ENCODE results near the gene KMT2C. TPM values are rescaled to one million over a fixed set of nuclear protein-coding genes. Genes with fewer than 3 reads are reported as not detected.

The KMT2C gene
- total RNA-seq, 1 donor from 2014 or later: 99.0 TPM

DNA sequence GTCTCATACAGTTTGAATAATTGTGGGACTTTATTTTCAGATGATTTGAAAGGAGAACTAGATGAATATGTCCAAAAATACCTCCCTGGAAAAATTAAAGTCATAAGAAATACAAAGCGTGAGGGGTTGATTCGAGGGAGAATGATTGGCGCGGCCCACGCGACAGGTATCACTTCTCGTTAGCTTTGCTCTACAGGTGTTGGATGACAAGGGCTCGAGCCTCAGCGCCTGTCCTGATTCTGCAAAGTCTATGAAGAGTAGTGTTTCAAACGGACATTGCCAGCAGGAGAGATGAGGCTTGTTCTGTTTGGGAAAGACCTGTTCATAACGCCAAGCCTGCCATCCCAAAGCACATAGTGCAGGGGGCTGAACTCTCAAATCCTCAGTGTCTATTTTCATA is 330.6 kb downstream of the KMT2C start:
- peaks cover 58% of the 10 kb centered on the region for H3K36me3 ChIP-seq
- intact Hi-C loops (cut with DNase I): no loop called here
- no peak for DNase-seq

DNA sequence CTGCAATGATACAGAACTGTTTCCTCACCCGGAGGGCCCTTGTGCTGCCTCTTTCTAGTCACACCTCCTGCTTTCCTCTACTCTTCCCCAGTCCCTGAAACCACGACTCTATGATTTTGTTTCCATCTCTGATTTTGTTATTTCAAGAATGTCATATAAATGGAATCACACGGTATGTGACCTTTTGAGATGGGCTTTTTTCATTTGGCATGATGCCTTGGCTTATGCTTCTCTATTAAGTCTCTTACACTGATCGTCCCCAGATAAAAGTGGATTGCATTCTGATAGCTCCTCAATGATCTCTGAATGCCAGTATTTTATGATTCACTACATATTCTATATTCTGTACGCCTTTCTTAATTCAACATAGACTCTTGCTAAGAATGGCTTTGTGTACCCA is 332.1 kb downstream of the KMT2C start:
- Histone ChIP-seq H3K36me3 (peaks cover 52% of the 10 kb centered on the region), H3K27me3 (no peaks in the 10 kb centered on the region), H3K4me3 (no peak overlapping the region), H3K9me3 (no peaks in the 10 kb centered on the region), H3K27ac (no peak overlapping the region), H3K4me1 (no peaks in the 10 kb centered on the region)
- TF ChIP-seq, protein P1, sequence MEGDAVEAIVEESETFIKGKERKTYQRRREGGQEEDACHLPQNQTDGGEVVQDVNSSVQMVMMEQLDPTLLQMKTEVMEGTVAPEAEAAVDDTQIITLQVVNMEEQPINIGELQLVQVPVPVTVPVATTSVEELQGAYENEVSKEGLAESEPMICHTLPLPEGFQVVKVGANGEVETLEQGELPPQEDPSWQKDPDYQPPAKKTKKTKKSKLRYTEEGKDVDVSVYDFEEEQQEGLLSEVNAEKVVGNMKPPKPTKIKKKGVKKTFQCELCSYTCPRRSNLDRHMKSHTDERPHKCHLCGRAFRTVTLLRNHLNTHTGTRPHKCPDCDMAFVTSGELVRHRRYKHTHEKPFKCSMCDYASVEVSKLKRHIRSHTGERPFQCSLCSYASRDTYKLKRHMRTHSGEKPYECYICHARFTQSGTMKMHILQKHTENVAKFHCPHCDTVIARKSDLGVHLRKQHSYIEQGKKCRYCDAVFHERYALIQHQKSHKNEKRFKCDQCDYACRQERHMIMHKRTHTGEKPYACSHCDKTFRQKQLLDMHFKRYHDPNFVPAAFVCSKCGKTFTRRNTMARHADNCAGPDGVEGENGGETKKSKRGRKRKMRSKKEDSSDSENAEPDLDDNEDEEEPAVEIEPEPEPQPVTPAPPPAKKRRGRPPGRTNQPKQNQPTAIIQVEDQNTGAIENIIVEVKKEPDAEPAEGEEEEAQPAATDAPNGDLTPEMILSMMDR (IDR thresholded peaks at IDR 0.05): no peak
- ATAC-seq (no peak), DNase-seq (no peak)
- intact Hi-C loops (cut with DNase I): no loop called here

More for the DNA sequence above, 330.6 kb downstream of the KMT2C start:
- no peak for ATAC-seq
- no peak overlapping the region for H3K27ac ChIP-seq
- no peaks in the 10 kb centered on the region for H3K27me3 ChIP-seq
- TF ChIP-seq, protein P1 (IDR thresholded peaks at IDR 0.05): no peak
- no peak overlapping the region for H3K4me3 ChIP-seq
- no peaks in the 10 kb centered on the region for H3K4me1 ChIP-seq
- no peaks in the 10 kb centered on the region for H3K9me3 ChIP-seq

DNA sequence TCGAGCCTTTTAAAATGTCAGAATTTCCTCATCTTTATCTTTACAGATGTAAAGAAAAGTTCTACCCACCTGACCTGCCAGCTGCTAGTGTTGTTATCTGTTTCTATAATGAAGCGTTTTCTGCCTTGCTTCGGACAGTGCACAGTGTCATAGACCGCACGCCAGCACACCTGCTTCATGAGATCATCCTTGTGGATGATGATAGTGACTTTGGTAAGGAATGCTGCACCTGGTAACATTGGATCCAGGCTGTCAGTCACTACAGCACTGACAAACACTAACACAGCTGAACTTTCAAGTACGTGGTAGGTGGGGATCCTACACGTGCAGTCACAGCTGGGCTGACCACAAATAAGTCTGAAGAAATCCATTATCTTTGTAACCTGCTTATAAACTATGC is 332.7 kb downstream of the KMT2C start:
- intact Hi-C loops (cut with DNase I): no loop called here
- peaks cover 51% of the 10 kb centered on the region for H3K36me3 ChIP-seq
- no peak for DNase-seq
- H3K4me1 ChIP-seq: no peaks in the 10 kb centered on the region
- ATAC-seq: no peak
- no peaks in the 10 kb centered on the region for H3K27me3 ChIP-seq
- TF ChIP-seq, protein P1 (IDR thresholded peaks at IDR 0.05): no peak
- no peaks in the 10 kb centered on the region for H3K9me3 ChIP-seq
- H3K27ac ChIP-seq: no peak overlapping the region
- no peak overlapping the region for H3K4me3 ChIP-seq

DNA sequence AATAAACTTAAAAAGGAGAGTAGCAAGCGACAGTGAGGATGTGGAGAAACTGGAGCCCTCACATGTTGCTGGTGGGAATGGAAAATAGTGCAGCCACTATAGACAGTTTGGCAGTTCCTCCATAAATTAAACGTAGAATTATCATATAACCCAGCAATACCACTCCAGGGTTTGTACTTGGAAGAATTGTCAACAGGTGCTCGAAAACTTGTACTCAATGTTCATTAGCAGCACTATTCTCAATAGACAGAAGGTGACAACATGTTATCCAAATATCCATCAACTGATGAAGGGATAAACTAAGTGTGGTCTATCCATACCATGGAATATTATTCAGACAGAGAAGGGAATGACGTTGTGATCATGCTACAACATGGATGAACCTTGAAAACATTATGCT is 338.5 kb downstream of the KMT2C start:
- Histone ChIP-seq H3K9me3 (no peaks in the 10 kb centered on the region), H3K4me1 (no peaks in the 10 kb centered on the region), H3K4me3 (no peak overlapping the region), H3K36me3 (peaks cover 15% of the 10 kb centered on the region), H3K27me3 (no peaks in the 10 kb centered on the region), H3K27ac (no peak overlapping the region)
- DNase-seq (no peak), ATAC-seq (no peak)
- TF ChIP-seq, protein P1 (IDR thresholded peaks at IDR 0.05): no peak
- intact Hi-C loops (cut with DNase I): no loop called here

DNA sequence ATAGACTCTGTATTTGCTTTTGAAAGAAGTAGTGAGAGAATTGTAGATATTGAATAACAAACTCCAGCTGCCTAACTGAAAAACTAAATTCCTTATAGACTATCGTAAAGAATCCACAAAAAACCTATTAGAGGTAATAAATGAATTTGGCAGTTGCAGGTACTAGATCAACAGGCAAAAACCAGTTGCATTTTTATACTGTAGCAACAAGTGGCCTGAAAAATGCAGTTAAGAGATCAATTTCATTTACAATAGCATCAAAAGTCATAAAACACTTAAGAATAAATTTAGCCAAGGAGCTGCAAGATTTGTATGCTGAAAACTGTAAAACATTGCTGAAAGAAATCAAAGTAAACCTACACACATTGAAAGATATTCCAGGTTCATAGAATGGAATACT is 340.0 kb downstream of the KMT2C start:
- Histone ChIP-seq H3K9me3 (no peaks in the 10 kb centered on the region), H3K4me3 (no peak overlapping the region)
- no peak for ATAC-seq

More for the DNA sequence above, 340.0 kb downstream of the KMT2C start:
- peaks cover 9% of the 10 kb centered on the region for H3K36me3 ChIP-seq
- H3K4me1 ChIP-seq: no peaks in the 10 kb centered on the region
- H3K27ac ChIP-seq: no peak overlapping the region
- TF ChIP-seq, protein P1 (IDR thresholded peaks at IDR 0.05): no peak
- intact Hi-C loops (cut with DNase I): no loop called here
- no peak for DNase-seq
- no peaks in the 10 kb centered on the region for H3K27me3 ChIP-seq
